GM10266 (cell line): ENCODE data around the gene TNNC2.
A peak's percentile ranks its signal among the peaks of the same experiment; 100 is the strongest.

ENCODE experiments used
- DNase-seq: peaks from one replicate; pipeline ENCODE4 v3.0.0; 2012; ENCODE audit errors: extremely low spot score
- CTCF ChIP-seq: IDR thresholded peaks from 2 replicates; pipeline ENCODE4 v1.5.1; 2012; ENCODE audit warnings: mild to moderate bottlenecking, low read depth; ENCODE audit not compliant: control insufficient read depth, insufficient read depth; ENCODE audit errors: missing control alignments

The TNNC2 gene

GRCh38 chr20:45857114-45857881 is 30.2 kb upstream of the TNNC2 start, which contains the start of the genes ACOT8 and ZSWIM3:
ACOT8 (minus strand) TSS chr20:45857392; CDS start chr20:45857315, 77 bp downstream.
ZSWIM3 (plus strand) TSS chr20:45857614; CDS start chr20:45857826, 212 bp downstream.
- DNase-seq: peak; percentile 98

GRCh38 chr20:45853484-45853883 is 26.4 kb upstream of the TNNC2 start:
- no peak for DNase-seq
- no peak for TF ChIP-seq CTCF

More at GRCh38 chr20:45857114-45857881, 30.2 kb upstream of the TNNC2 start, which contains the start of the genes ACOT8 and ZSWIM3:
- TF ChIP-seq CTCF: no peak

- DNase-seq: no peak
- no peak for TF ChIP-seq CTCF
Measured at GRCh38 chr20:45852326-45852725, 25.2 kb upstream of the TNNC2 start.

GRCh38 chr20:45851501-45851900 is 24.4 kb upstream of the TNNC2 start:
- no peak for DNase-seq
- TF ChIP-seq CTCF: no peak

GRCh38 chr20:45850926-45851325 is 23.8 kb upstream of the TNNC2 start:
- no peak for DNase-seq
- TF ChIP-seq CTCF: no peak

- DNase-seq: no peak
- TF ChIP-seq CTCF: no peak
Measured at GRCh38 chr20:45850238-45850637, 23.1 kb upstream of the TNNC2 start.

- no peak for TF ChIP-seq CTCF
- DNase-seq: no peak
Measured at GRCh38 chr20:45848969-45849582, 22.0 kb upstream of the TNNC2 start.
